22Rv1 (cell line): ENCODE data around the gene PTPRD.

ENCODE experiments used
- H3K27ac ChIP-seq: fragments of 450-650 bp; 2 replicates; pipeline ENCODE4 v1.5.1; 2017
- CTCF ChIP-seq: fragments of 450-650 bp; IDR thresholded peaks from 2 replicates; pipeline ENCODE4 v1.5.1; 2017; ENCODE audit warnings: mild to moderate bottlenecking
- ZFX ChIP-seq: fragments of 450-650 bp; IDR thresholded peaks from 2 replicates; pipeline ENCODE4 v1.6.1; 2017; ENCODE audit warnings: antibody characterized with exemption, borderline replicate concordance

Gene PTPRD

GRCh38 chr9:9305600-9305999 lies 1307.2 kb downstream of the PTPRD start:
- no peak overlapping the region for H3K27ac ChIP-seq
- no peak for TF ChIP-seq CTCF
- TF ChIP-seq ZFX: no peak

GRCh38 chr9:9299134-9299533 lies 1313.7 kb downstream of the PTPRD start:
- TF ChIP-seq CTCF (peak; percentile 7; the same call in 1 of the 2 replicates), ZFX (no peak)
- H3K27ac ChIP-seq: no peak overlapping the region

- TF ChIP-seq CTCF (no peak), ZFX (no peak)
- H3K27ac ChIP-seq: no peak overlapping the region
Measured at GRCh38 chr9:9286001-9286400, 1326.8 kb downstream of the PTPRD start.

- no peak overlapping the region for H3K27ac ChIP-seq
- TF ChIP-seq CTCF (no peak), ZFX (no peak)
Measured at GRCh38 chr9:9284201-9284600, 1328.6 kb downstream of the PTPRD start.

- no peak overlapping the region for H3K27ac ChIP-seq
- no peak for TF ChIP-seq CTCF
- no peak for TF ChIP-seq ZFX
Measured at GRCh38 chr9:9283159-9283986, 1329.4 kb downstream of the PTPRD start.

- H3K27ac ChIP-seq: no peak overlapping the region
- TF ChIP-seq ZFX (no peak), CTCF (no peak)
Measured at GRCh38 chr9:9275601-9276000, 1337.2 kb downstream of the PTPRD start.

GRCh38 chr9:9257999-9258498 lies 1354.8 kb downstream of the PTPRD start:
- H3K27ac ChIP-seq: no peak overlapping the region
- TF ChIP-seq ZFX (no peak), CTCF (no peak)
